ENCODE data around the gene TNRC6A. TPM values are rescaled to one million over a fixed set of nuclear protein-coding genes. Genes with fewer than 3 reads are reported as not detected.

TNRC6A gene
- total RNA-seq, 1 donor from 2014 or later, result 46.5 TPM

GRCh38 chr16:24875466-24875865 lies 146.0 kb downstream of the TNRC6A start:
- Histone ChIP-seq H3K36me3 (no peaks in the 10 kb centered on the region), H3K4me1 (no peaks in the 10 kb centered on the region), H3K27ac (no peak overlapping the region), H3K9me3 (no peaks in the 10 kb centered on the region), H3K27me3 (no peaks in the 10 kb centered on the region), H3K4me3 (no peak overlapping the region)
- intact Hi-C loops (cut with DNase I), result no loop called here
- ATAC-seq, result no peak
- TF ChIP-seq CTCF (IDR thresholded peaks at IDR 0.05), result no peak
- no peak for DNase-seq

Other genes with a start within 250 kb of the TNRC6A start
- gene RBBP6, start 190.1 kb upstream of the TNRC6A start, total RNA-seq, result 43.8 TPM
- not detected for gene SLC5A11, start 116.3 kb downstream of the TNRC6A start, total RNA-seq